GM23338 (cell line): ENCODE data around the gene AMPD3. TPM values are rescaled to one million over a fixed set of nuclear protein-coding genes. Genes with fewer than 3 reads are reported as not detected.

Experiments
- ATAC-seq: fragments of 200-7000 bp; cut with Tn5 transposase; 3 replicates; pipeline ENCODE4 v1.9.1; 2020
- DNase-seq: peaks from one replicate; pipeline ENCODE4 v3.0.0-alpha.2; 2015; ENCODE audit warnings: low spot score
- H2AFZ ChIP-seq: fragments of 200-600 bp; sonication (generic); 2 replicates; pipeline ENCODE4 v1.8.0; 2016; ENCODE audit warnings: antibody characterized with exemption, mild to moderate bottlenecking, moderate library complexity
- H3F3A ChIP-seq: fragments of 200-600 bp; sonication (generic); replicated peaks from 2 replicates; pipeline ENCODE4 v1.8.0; 2017; ENCODE audit warnings: antibody characterized with exemption, mixed run types, low read depth
- H3K27ac ChIP-seq: fragments of 200-600 bp; sonication (generic); 2 replicates; pipeline ENCODE4 v1.6.1; 2016; ENCODE audit warnings: low read depth
- H3K27me3 ChIP-seq: fragments of 200-600 bp; sonication (generic); 2 replicates; pipeline ENCODE4 v1.8.0; 2016; ENCODE audit warnings: mild to moderate bottlenecking, mixed run types, moderate library complexity; ENCODE audit not compliant: insufficient read depth
- H3K36me3 ChIP-seq: fragments of 200-600 bp; sonication (generic); 2 replicates; pipeline ENCODE4 v1.8.0; 2016; ENCODE audit warnings: mild to moderate bottlenecking; ENCODE audit not compliant: insufficient read depth
- H3K4me1 ChIP-seq: fragments of 200-600 bp; sonication (generic); 2 replicates; pipeline ENCODE4 v1.8.0; 2016; ENCODE audit warnings: mild to moderate bottlenecking, moderate library complexity; ENCODE audit not compliant: insufficient read depth
- H3K4me2 ChIP-seq: fragments of 200-600 bp; sonication (generic); 2 replicates; pipeline ENCODE4 v1.7.1; 2017; ENCODE audit warnings: mixed run types
- H3K4me3 ChIP-seq: fragments of 200-600 bp; sonication (generic); 2 replicates; pipeline ENCODE4 v1.6.1; 2016; ENCODE audit warnings: mixed run types
- H3K79me2 ChIP-seq: fragments of 200-600 bp; sonication (generic); replicated peaks from 2 replicates; pipeline ENCODE4 v1.8.0; 2017; ENCODE audit warnings: mild to moderate bottlenecking; ENCODE audit not compliant: insufficient read depth
- H3K9me2 ChIP-seq: fragments of 200-600 bp; sonication (generic); 2 replicates; pipeline ENCODE4 v1.8.0; 2017; ENCODE audit not compliant: insufficient read depth
- H4K20me1 ChIP-seq: fragments of 200-600 bp; sonication (generic); replicated peaks from 2 replicates; pipeline ENCODE4 v1.8.0; 2017; ENCODE audit warnings: mild to moderate bottlenecking; ENCODE audit not compliant: insufficient read depth
- H3K27ac Mint-ChIP-seq: 2 replicates; pipeline ENCODE4 v1.8.0; 2020; ENCODE audit warnings: inconsistent platforms, mild to moderate bottlenecking, moderate library complexity, mixed read lengths
- H3K27me3 Mint-ChIP-seq: 3 replicates; pipeline ENCODE4 v1.8.0; 2022; ENCODE audit warnings: low read depth, mild to moderate bottlenecking, moderate library complexity, mixed read lengths, inconsistent platforms; ENCODE audit not compliant: insufficient read depth, poor library complexity
- H3K36me3 Mint-ChIP-seq: 3 replicates; pipeline ENCODE4 v1.8.0; 2021; ENCODE audit warnings: low read depth, mild to moderate bottlenecking, inconsistent platforms, moderate library complexity, mixed read lengths
- H3K4me1 Mint-ChIP-seq: 3 replicates; pipeline ENCODE4 v1.8.0; 2020; ENCODE audit warnings: mild to moderate bottlenecking, inconsistent platforms, mixed read lengths
- H3K4me3 Mint-ChIP-seq: 3 replicates; pipeline ENCODE4 v1.8.0; 2021; ENCODE audit warnings: moderate library complexity, mild to moderate bottlenecking, inconsistent platforms, mixed read lengths
- H3K9me3 Mint-ChIP-seq: 3 replicates; pipeline ENCODE4 v1.8.0; 2020; ENCODE audit warnings: moderate library complexity, mild to moderate bottlenecking, inconsistent platforms, mixed read lengths
- CREB1 ChIP-seq: fragments of 250-450 bp; sonication (Bioruptor Pico); IDR thresholded peaks from 2 replicates; pipeline ENCODE4 v1.5.0; 2020; ENCODE audit warnings: low read depth, mild to moderate bottlenecking, moderate library complexity
- CTCF ChIP-seq, 2 experiments: fragments of 200-600 bp in 1 of 2; sonication (generic) in 1 of 2; conservative IDR thresholded peaks; 2 replicates each; pipeline versions ENCODE4 v1.5.1 to v1.6.1; 2016 to 2017; ENCODE audit warnings: antibody characterized with exemption in 2 of 2, low read depth in 2 of 2, mild to moderate bottlenecking in 2 of 2, moderate library complexity in 1 of 2
- ETS1 ChIP-seq: IDR thresholded peaks from 2 replicates; pipeline ENCODE4 v1.6.1; 2016; ENCODE audit warnings: antibody characterized with exemption
- EZH2 ChIP-seq: fragments of 200-600 bp; sonication (generic); IDR thresholded peaks from one replicate; pipeline ENCODE4 v1.8.0; 2017; ENCODE audit warnings: antibody characterized with exemption, mild to moderate bottlenecking, low read depth; ENCODE audit not compliant: unreplicated experiment
- EZH2phosphoT487 ChIP-seq: fragments of 200-600 bp; sonication (generic); IDR thresholded peaks from one replicate; pipeline ENCODE4 v1.8.1; 2018; ENCODE audit warnings: antibody characterized with exemption; ENCODE audit not compliant: unreplicated experiment
- JUNB ChIP-seq: IDR thresholded peaks from one replicate; pipeline ENCODE4 v1.6.1; 2016; ENCODE audit warnings: antibody characterized with exemption; ENCODE audit not compliant: unreplicated experiment
- NANOG ChIP-seq: IDR thresholded peaks from 2 replicates; pipeline ENCODE4 v1.6.1; 2016; ENCODE audit warnings: antibody characterized with exemption, borderline replicate concordance
- POLR2AphosphoS5 ChIP-seq: IDR thresholded peaks from 2 replicates; pipeline ENCODE4 v1.6.1; 2016; ENCODE audit warnings: antibody characterized with exemption, low read depth
- REST ChIP-seq: IDR thresholded peaks from one replicate; pipeline ENCODE4 v1.6.1; 2018; ENCODE audit warnings: antibody characterized with exemption; ENCODE audit not compliant: unreplicated experiment
- STAT1 ChIP-seq: IDR thresholded peaks from one replicate; pipeline ENCODE4 v1.6.1; 2016; ENCODE audit warnings: antibody characterized with exemption; ENCODE audit not compliant: unreplicated experiment
- ZNF114 ChIP-seq: fragments of 250-450 bp; sonication (Bioruptor Pico); IDR thresholded peaks from 2 replicates; pipeline ENCODE4 v1.5.0; 2020; ENCODE audit warnings: mild to moderate bottlenecking, moderate library complexity
- ZNF331 ChIP-seq: fragments of 250-450 bp; sonication (Bioruptor Pico); IDR thresholded peaks from 2 replicates; pipeline ENCODE4 v1.5.0; 2020; ENCODE audit warnings: low read depth, mild to moderate bottlenecking, moderate library complexity
- ZNF462 ChIP-seq: fragments of 250-450 bp; sonication (Bioruptor Pico); IDR thresholded peaks from 2 replicates; pipeline ENCODE4 v1.5.0; 2020; ENCODE audit warnings: mild to moderate bottlenecking, moderate library complexity
- polyA plus RNA-seq: library from polyadenylated mRNA; unstranded; fragments of >200 nt; fragmentation: Nextera tagmentation; extraction: Ambion mirVana; gene quantifications from 2 replicates; pipeline ENCODE4 v1.2.1, GENCODE V29; 2016
- total RNA-seq: library from RNA; depleted of rRNA; stranded (reverse); fragments of >200 nt; shearing (Covaris generic); gene quantifications from 2 replicates; pipeline ENCODE4 v1.2.3, GENCODE V29; 2014

Gene AMPD3
- total and polyA plus RNA-seq, 2 experiments from 2014 or later: 1.6 to 2.1 TPM

GRCh38 chr11:10443152-10443551 is 11.9 kb upstream of the AMPD3 start (continued):
- TF ChIP-seq EZH2phosphoT487 (no peak), EZH2 (no peak), JUNB (no peak), REST (no peak), ZNF331 (no peak), ZNF114 (CRISPR knock-in tag) (no peak), POLR2AphosphoS5 (no peak)

GRCh38 chr11:10443721-10444235 is 11.3 kb upstream of the AMPD3 start:
- H3K36me3 ChIP-seq: no peaks in the 10 kb centered on the region
- H2AFZ ChIP-seq: no peak overlapping the region
- H3K27ac Mint-ChIP-seq: no peak overlapping the region
- no peaks in the 10 kb centered on the region for H3K27me3 Mint-ChIP-seq
- peaks cover 2% of the 10 kb centered on the region; the same call in 1 of the 2 replicates for H3K27me3 ChIP-seq
- H3F3A ChIP-seq: no peaks in the 10 kb centered on the region
- peaks cover 2% of the 10 kb centered on the region; the same call in 2 of the 3 replicates for H3K4me1 Mint-ChIP-seq
- H3K9me2 ChIP-seq: no peaks in the 10 kb centered on the region; the same call in 1 of the 2 replicates
- no peaks in the 10 kb centered on the region for H3K79me2 ChIP-seq
- no peaks in the 10 kb centered on the region for H3K36me3 Mint-ChIP-seq
- H4K20me1 ChIP-seq: no peaks in the 10 kb centered on the region
- H3K27ac ChIP-seq: no peak overlapping the region
- no peak overlapping the region for H3K4me3 Mint-ChIP-seq
- H3K4me3 ChIP-seq: no peak overlapping the region
- no peaks in the 10 kb centered on the region for H3K4me1 ChIP-seq
- H3K4me2 ChIP-seq: no peak overlapping the region
- no peak for DNase-seq
- no peak for ATAC-seq
- H3K9me3 Mint-ChIP-seq: no peaks in the 10 kb centered on the region
- no peak for TF ChIP-seq CTCF (conservative IDR thresholded peaks at IDR 0.05; ENCODE audit: low read depth in 2 of 2)
- no peak for TF ChIP-seq CREB1
- no peak for TF ChIP-seq NANOG
- no peak for TF ChIP-seq POLR2AphosphoS5
- no peak for TF ChIP-seq ZNF331
- TF ChIP-seq ZNF462: no peak
- no peak for TF ChIP-seq ETS1
- no peak for TF ChIP-seq ZNF114 (CRISPR knock-in tag)
- TF ChIP-seq STAT1: no peak
- TF ChIP-seq JUNB: no peak
